Pancreas (tissue), 10 donors: ENCODE measurements around the gene PDZD4. TPM values are rescaled to one million over a fixed set of nuclear protein-coding genes. Genes with fewer than 3 reads are reported as not detected.
A peak's percentile ranks its signal among the peaks of the same experiment; 100 is the strongest.

Source experiments
- ATAC-seq, 4 donors: fragments of 200-7000 bp; cut with Tn5 transposase; one replicate each; pipeline versions ENCODE4 v1.8.0 to v1.9.1; 2020; ENCODE audit warnings: mild to moderate bottlenecking in 4 of 4, moderate library complexity in 4 of 4
- DNase-seq, 6 donors: peaks; one replicate each; pipeline ENCODE4 v3.0.0-alpha.2; 2020
- FAIRE-seq: peaks from 2 replicates; lab custom pipeline; 2012; peaks lifted over from hg19 to GRCh38; lab: Jason Lieb, UNC
- H3K27ac ChIP-seq, 4 donors: fragments of 200-600 bp; sonication (generic); 1 replicate in 3 of 4; 2 replicates in 1 of 4; pipeline versions ENCODE4 v1.5.0 to v1.8.0; 2020
- H3K27me3 ChIP-seq, 4 donors: fragments of 200-600 bp; one replicate each; pipeline ENCODE4 v1.8.0; 2021
- H3K36me3 ChIP-seq, 3 donors: fragments of 200-600 bp; sonication (generic) in 1 of 3; one replicate each; pipeline versions ENCODE4 v1.5.0 to v1.8.0; 2020 to 2021
- H3K4me1 ChIP-seq, 3 donors: fragments of 200-600 bp; one replicate each; pipeline ENCODE4 v1.8.0; 2021
- H3K4me3 ChIP-seq, 4 donors: fragments of 200-600 bp; sonication (generic) in 2 of 4; one replicate each; pipeline versions ENCODE4 v1.5.0 to v1.8.0; 2020 to 2021
- H3K9me3 ChIP-seq, 4 donors: fragments of 200-600 bp; one replicate each; pipeline ENCODE4 v1.8.0; 2021
- WGBS, 2 donors: extraction: QIAGEN DNeasy Blood & Tissue Kit; methylation state at CpG; one replicate each; pipeline ENCODE4 v1.1.7; 2013; 5-methylcytosine and 5-hydroxymethylcytosine counted together
- intact Hi-C, 3 donors: fragments of 100-400 bp; cut with DNase I; formaldehyde crosslinking; loops; one replicate each; pipeline versions ENCODE4 v1.11.1 to v1.14.2; 2022
- polyA plus RNA-seq, 2 donors: library from polyadenylated mRNA; stranded (reverse); fragments of 200-250 nt; gene quantifications; one replicate each; pipeline ENCODE4 v1.2.3, GENCODE V29; 2013
- total RNA-seq, 6 donors: library from RNA; stranded (reverse); fragmentation: NEBNext Ultra II Directional in 4 of 6; extraction: Animal tissue kit (Norgen Biotek cat#: 25700) in 4 of 6; gene quantifications; one replicate each; pipeline versions ENCODE4 v1.2.1 to v1.2.4, GENCODE V29; 2021 to 2023
- TF ChIP-seq, protein P1 (sequence below), 4 donors: fragments of 200-600 bp; sonication (generic) in 3 of 4; IDR thresholded peaks; one replicate each; pipeline versions ENCODE4 v1.5.0 to v1.8.0; 2021; ENCODE audit warnings: antibody characterized with exemption in 4 of 4
- donor health status: healthy with polysubstance abuse.
- donor health status: DM: no; HTN: no; CAD: no; lungs with moderate emphysema.
- donor health status: DM: no; HTN: no; CAD: no.
- donor health status: control.
- donor health status: control.
- donor health status: Bipolar disorder and iron deficiency.
- donor health status: DM: yes; HTN: yes; CAD: no.
- donor health status: DM: no; HTN: no; CAD: no.
- donor health status: DM: no; HTN: no; CAD: no.
- donor health status: DM: yes; HTN: yes; CAD: no.

The PDZD4 gene
- total and polyA plus RNA-seq, 8 donors: 0.79 to 15.2 (median 1.6) TPM

DNA sequence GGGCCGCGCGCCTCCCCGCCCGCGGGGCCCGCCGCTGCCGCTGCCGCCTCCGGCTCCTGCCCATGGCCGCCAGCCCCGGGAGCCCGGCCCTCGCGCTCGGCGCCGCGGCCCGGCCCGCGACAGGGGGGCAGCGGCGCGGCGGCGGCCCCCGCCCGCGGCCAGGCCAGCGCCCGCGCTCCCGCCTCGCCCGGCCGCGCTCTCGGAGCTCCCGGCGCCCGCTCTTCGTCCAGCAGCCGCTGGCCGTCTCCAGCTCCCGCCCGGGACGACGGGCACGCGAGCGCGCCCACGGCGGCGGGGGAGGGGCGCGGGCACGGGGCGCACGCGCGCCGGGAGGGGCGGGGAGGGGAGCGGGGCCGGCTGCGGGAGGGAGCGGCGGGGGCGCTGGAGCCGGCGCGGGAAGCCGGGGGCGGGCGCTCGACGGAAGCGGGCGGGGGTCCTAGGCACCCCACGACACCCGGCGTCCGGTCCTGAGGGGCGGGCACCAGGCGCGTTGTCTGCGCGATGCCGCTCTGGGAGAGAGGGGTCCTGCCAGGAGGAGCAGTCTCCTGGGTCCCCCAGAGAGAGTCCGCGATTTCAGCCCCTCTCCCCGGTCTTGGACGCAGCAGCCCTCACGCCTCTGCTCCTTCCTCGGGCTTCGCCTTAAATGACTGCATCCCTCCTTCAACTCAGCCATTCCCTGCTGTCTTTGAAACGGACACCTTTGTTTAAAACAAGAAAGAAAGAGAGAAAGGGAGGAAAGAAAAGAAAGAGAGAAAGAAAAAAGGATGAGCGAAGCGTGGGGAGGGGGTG, 490 bp upstream of the PDZD4 start:
- H3K27me3 ChIP-seq: peaks cover 0 to 14% (median 0%) of the 10 kb centered on the region in 4 donors
- intact Hi-C loops: no loop called here
- peak in 1 of 6 donors; percentile 62 for DNase-seq
- H3K4me1 ChIP-seq: no peaks in the 10 kb centered on the region
- no peaks in the 10 kb centered on the region for H3K9me3 ChIP-seq
- FAIRE-seq: no peak
- H3K36me3 ChIP-seq: no peaks in the 10 kb centered on the region
- H3K27ac ChIP-seq: no peak overlapping the region
- H3K4me3 ChIP-seq: peak overlapping the region in 1 of 4 donors; percentile 29
- TF ChIP-seq, protein P1, sequence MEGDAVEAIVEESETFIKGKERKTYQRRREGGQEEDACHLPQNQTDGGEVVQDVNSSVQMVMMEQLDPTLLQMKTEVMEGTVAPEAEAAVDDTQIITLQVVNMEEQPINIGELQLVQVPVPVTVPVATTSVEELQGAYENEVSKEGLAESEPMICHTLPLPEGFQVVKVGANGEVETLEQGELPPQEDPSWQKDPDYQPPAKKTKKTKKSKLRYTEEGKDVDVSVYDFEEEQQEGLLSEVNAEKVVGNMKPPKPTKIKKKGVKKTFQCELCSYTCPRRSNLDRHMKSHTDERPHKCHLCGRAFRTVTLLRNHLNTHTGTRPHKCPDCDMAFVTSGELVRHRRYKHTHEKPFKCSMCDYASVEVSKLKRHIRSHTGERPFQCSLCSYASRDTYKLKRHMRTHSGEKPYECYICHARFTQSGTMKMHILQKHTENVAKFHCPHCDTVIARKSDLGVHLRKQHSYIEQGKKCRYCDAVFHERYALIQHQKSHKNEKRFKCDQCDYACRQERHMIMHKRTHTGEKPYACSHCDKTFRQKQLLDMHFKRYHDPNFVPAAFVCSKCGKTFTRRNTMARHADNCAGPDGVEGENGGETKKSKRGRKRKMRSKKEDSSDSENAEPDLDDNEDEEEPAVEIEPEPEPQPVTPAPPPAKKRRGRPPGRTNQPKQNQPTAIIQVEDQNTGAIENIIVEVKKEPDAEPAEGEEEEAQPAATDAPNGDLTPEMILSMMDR (IDR thresholded peaks at IDR 0.05): no peak
- 5 to 24% methylated on average over 52 to 99 of the region's 102 CpGs for WGBS, 2 donors
- peak in 1 of 4 donors; percentile 27 for ATAC-seq

DNA sequence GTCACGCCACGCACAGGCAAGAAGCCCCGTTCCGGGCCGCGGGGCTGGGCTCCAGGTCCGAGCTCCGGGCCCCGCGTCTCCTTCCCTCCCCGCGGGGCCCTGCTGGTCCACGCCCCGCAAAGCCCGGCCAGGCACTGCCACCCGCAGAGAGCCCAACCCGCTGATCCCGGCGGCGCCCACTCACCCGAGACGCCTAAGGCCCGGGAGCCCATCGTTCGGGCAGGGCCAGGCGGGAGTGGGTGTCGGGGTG, 870 bp downstream of the PDZD4 start:
- 2 to 26% methylated on average over 22 to 27 of the region's 27 CpGs for WGBS, 2 donors
- TF ChIP-seq, protein P1 (IDR thresholded peaks at IDR 0.05): no peak
- peak in 1 of 6 donors; percentile 70 for DNase-seq
- H3K4me3 ChIP-seq: peak overlapping the region in 1 of 4 donors; percentile 38
- no peaks in the 10 kb centered on the region for H3K4me1 ChIP-seq
- no peak for FAIRE-seq
- H3K36me3 ChIP-seq: no peaks in the 10 kb centered on the region
- no peaks in the 10 kb centered on the region for H3K9me3 ChIP-seq
- no peak overlapping the region for H3K27ac ChIP-seq
- ATAC-seq: peak in 1 of 4 donors; percentile 33
- peaks cover 0 to 14% (median 1%) of the 10 kb centered on the region in 4 donors for H3K27me3 ChIP-seq
- intact Hi-C loops: no loop called here

DNA sequence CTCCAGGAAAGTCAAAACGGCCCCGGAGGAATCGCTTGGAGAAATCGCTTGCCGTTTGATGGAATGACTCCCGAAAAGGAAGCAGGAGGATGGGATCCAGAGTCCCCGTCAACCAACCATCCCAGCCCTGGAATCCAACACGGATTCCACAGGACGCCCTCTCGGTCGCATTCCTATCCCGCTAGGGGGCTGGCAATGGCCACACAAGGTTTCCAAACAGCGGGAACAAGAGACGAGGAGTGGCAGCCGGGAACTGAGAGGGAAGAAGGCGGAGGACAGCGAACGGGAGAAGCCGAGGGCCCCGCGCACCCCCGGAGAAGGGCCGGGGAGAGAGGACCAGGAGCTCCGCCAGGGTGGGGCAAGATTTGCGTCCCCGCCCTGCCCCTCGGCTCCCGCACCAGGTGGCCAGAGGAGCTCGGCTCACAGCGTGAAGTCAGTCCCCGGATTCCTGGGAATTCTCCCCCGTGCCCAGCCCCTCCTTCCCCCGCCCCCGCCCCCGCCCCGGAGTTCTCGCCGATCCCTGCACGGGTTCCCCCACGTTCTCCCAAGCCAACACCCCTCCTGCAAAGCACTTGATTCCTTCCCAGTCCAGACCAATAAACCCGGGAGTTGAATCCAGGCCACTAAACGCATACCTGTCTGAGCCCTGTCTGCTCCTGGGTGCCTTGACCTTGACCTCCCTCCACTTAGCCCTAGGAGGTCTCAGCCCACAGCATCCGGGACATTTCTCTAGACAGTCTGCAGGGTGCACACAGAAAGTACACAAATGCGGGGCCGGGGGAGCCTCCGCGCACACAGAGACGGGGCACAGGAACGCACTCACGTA, 1.4 kb downstream of the PDZD4 start:
- WGBS, 2 donors: 17% methylated on average over 47 to 50 of the region's 50 CpGs
- FAIRE-seq (no peak), DNase-seq (peak in 1 of 6 donors; percentile 53), ATAC-seq (peak in 1 of 4 donors; percentile 17)
- intact Hi-C loops: no loop called here
- Histone ChIP-seq H3K36me3 (no peaks in the 10 kb centered on the region), H3K4me3 (peak overlapping the region in 1 of 4 donors; percentile 38), H3K4me1 (no peaks in the 10 kb centered on the region), H3K27me3 (peaks cover 0 to 14% (median 1%) of the 10 kb centered on the region in 4 donors), H3K9me3 (no peaks in the 10 kb centered on the region), H3K27ac (no peak overlapping the region)
- TF ChIP-seq, protein P1 (IDR thresholded peaks at IDR 0.05): no peak

DNA sequence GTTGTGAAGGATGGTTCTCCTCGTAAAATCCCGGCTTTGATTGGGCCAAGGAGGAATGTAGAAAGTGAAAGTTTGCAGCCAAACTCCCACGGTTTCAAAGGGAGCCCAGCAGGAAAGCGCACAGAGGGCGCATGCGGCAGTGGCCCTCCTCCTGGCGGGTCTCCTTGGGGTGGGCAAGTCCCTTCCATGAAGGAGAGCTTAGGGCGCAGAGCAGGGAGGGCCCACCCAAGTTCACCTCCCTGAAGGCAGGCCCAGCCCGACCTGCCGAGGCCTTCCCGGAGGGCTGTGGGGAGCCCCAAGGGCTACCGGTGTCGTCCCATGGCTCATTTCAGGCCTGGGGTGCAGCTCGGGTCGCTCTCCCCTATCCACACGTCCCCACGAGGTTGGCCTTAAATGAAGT, 2.0 kb downstream of the PDZD4 start:
- H3K27me3 ChIP-seq: peaks cover 0 to 14% (median 1%) of the 10 kb centered on the region in 4 donors
- no peaks in the 10 kb centered on the region for H3K9me3 ChIP-seq
- no peak for ATAC-seq
- no peak overlapping the region for H3K4me3 ChIP-seq
- no peaks in the 10 kb centered on the region for H3K4me1 ChIP-seq
- FAIRE-seq: no peak
- H3K36me3 ChIP-seq: no peaks in the 10 kb centered on the region
- TF ChIP-seq, protein P1 (IDR thresholded peaks at IDR 0.05): no peak
- peak in 1 of 6 donors; percentile 55 for DNase-seq
- H3K27ac ChIP-seq: no peak overlapping the region
- intact Hi-C loops: no loop called here
- 42 to 64% methylated on average over 17 of the region's 17 CpGs for whole genome bisulfite sequencing, 2 donors
